ENCODE data around the gene FLT4. TPM values are rescaled to one million over a fixed set of nuclear protein-coding genes. Genes with fewer than 3 reads are reported as not detected.
A peak's percentile ranks its signal among the peaks of the same experiment; 100 is the strongest.

The FLT4 gene
- total and polyA plus RNA-seq, 9 of the 15 experiments (the other 6 are each of a cell fraction or from before 2014, with no cell fraction given): 0.01 to 0.42 (median 0.14) TPM; not detected in 2

DNA sequence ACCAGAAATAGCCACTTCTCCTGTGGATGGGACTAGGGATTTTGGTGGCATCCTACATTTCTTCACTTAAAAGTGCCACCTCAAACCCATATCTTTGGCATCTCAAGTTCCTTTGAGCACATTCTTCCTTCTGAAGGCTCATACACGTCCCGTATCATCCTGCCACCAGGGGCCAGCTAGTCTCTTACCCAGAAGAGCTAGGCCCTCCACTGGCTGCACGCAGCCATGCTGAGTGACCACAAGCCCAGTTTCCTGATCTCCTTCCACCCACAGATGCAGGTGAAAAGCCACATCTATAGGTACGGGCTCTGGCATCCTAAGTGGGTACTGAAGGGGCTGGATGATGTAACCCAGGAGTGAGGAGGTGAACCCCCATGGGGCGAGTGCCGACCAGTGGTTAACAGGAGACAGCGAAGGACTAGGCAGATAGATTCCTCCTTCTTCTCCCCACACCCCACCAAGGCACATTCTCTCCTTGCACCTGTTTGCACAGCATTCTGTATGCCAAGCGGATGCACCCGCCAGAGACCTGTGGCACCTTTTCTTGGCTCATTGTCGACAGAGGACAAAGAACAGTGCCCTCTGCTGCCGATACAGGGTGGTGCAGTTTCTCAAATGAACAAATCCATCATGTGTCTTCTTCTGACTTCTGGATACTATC, 43.7 kb downstream of the FLT4 start (continued):
- TF ChIP-seq, protein P1, sequence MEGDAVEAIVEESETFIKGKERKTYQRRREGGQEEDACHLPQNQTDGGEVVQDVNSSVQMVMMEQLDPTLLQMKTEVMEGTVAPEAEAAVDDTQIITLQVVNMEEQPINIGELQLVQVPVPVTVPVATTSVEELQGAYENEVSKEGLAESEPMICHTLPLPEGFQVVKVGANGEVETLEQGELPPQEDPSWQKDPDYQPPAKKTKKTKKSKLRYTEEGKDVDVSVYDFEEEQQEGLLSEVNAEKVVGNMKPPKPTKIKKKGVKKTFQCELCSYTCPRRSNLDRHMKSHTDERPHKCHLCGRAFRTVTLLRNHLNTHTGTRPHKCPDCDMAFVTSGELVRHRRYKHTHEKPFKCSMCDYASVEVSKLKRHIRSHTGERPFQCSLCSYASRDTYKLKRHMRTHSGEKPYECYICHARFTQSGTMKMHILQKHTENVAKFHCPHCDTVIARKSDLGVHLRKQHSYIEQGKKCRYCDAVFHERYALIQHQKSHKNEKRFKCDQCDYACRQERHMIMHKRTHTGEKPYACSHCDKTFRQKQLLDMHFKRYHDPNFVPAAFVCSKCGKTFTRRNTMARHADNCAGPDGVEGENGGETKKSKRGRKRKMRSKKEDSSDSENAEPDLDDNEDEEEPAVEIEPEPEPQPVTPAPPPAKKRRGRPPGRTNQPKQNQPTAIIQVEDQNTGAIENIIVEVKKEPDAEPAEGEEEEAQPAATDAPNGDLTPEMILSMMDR (IDR thresholded peaks at IDR 0.05 in 2 of 3, conservative IDR thresholded peaks at IDR 0.05 in 1 of 3; ENCODE audit: insufficient read depth in 2 of 3, low read depth in 1 of 3, low read length in 3 of 3): peak; percentile 77 to 89 (median 79)
- TF ChIP-seq, protein P2, sequence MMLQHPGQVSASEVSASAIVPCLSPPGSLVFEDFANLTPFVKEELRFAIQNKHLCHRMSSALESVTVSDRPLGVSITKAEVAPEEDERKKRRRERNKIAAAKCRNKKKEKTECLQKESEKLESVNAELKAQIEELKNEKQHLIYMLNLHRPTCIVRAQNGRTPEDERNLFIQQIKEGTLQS (IDR thresholded peaks at IDR 0.05): peak; percentile 32; the same call in 1 of the 2 replicates
- TF ChIP-seq, protein P2 (CRISPR knock-in tag; conservative IDR thresholded peaks at IDR 0.05): no peak
- TF ChIP-seq POLR2AphosphoS2 (IDR thresholded peaks at IDR 0.05; ENCODE audit: low read length): no peak
- TF ChIP-seq, protein P3, sequence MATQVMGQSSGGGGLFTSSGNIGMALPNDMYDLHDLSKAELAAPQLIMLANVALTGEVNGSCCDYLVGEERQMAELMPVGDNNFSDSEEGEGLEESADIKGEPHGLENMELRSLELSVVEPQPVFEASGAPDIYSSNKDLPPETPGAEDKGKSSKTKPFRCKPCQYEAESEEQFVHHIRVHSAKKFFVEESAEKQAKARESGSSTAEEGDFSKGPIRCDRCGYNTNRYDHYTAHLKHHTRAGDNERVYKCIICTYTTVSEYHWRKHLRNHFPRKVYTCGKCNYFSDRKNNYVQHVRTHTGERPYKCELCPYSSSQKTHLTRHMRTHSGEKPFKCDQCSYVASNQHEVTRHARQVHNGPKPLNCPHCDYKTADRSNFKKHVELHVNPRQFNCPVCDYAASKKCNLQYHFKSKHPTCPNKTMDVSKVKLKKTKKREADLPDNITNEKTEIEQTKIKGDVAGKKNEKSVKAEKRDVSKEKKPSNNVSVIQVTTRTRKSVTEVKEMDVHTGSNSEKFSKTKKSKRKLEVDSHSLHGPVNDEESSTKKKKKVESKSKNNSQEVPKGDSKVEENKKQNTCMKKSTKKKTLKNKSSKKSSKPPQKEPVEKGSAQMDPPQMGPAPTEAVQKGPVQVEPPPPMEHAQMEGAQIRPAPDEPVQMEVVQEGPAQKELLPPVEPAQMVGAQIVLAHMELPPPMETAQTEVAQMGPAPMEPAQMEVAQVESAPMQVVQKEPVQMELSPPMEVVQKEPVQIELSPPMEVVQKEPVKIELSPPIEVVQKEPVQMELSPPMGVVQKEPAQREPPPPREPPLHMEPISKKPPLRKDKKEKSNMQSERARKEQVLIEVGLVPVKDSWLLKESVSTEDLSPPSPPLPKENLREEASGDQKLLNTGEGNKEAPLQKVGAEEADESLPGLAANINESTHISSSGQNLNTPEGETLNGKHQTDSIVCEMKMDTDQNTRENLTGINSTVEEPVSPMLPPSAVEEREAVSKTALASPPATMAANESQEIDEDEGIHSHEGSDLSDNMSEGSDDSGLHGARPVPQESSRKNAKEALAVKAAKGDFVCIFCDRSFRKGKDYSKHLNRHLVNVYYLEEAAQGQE (IDR thresholded peaks at IDR 0.05; ENCODE audit: borderline replicate concordance): peak; percentile 67; the same call in 1 of the 2 replicates
- TF ChIP-seq, protein P3 (CRISPR knock-in tag; IDR thresholded peaks at IDR 0.05; ENCODE audit: low read depth): no peak
- TF ChIP-seq RAD21 (CRISPR knock-in tag; conservative IDR thresholded peaks at IDR 0.05 in 1 of 2, IDR thresholded peaks at IDR 0.05 in 1 of 2): peak; percentile 30 to 73; a peak in 3 of 4 replicates
- TF ChIP-seq U2AF2 (optimal IDR thresholded peaks at IDR 0.05; ENCODE audit: low read depth, low read length): no peak
- no peak for TF ChIP-seq RBM22 (IDR thresholded peaks at IDR 0.05; ENCODE audit: low read depth, low read length, poor library complexity, severe bottlenecking)
- 0 out of 2 replicates have a peak, but pooled peaks have one; percentile 33 for TF ChIP-seq MYC (IDR thresholded peaks at IDR 0.05; ENCODE audit: low read depth, low read length)
- no peak for TF ChIP-seq MYC (CRISPR knock-in tag; IDR thresholded peaks at IDR 0.05; ENCODE audit: borderline replicate concordance, low read depth)
- TF ChIP-seq JUN (IDR thresholded peaks at IDR 0.05; ENCODE audit: borderline replicate concordance, low read depth, low read length): no peak
- no peak for TF ChIP-seq JUN (CRISPR knock-in tag; IDR thresholded peaks at IDR 0.05; ENCODE audit: borderline replicate concordance)
- no peak for TF ChIP-seq ZBED1 (IDR thresholded peaks at IDR 0.05)
